ENCODE data around the gene SLC35E4. TPM values are rescaled to one million over a fixed set of nuclear protein-coding genes. Genes with fewer than 3 reads are reported as not detected.

Gene SLC35E4
- polyA plus RNA-seq, 1 of the 3 experiments (the other 2 are of a cell fraction) = 2.8 TPM

- TF ChIP-seq GABPA (IDR thresholded peaks at IDR 0.05; ENCODE audit: low read depth) (no peak), EZH2phosphoT487 (IDR thresholded peaks at IDR 0.05; ENCODE audit: borderline replicate concordance, low read depth) (no peak), RCOR1 (IDR thresholded peaks at IDR 0.05; ENCODE audit: low read length) (no peak), EP300 (IDR thresholded peaks at IDR 0.05; ENCODE audit: borderline replicate concordance in 1 of 2, low read depth in 1 of 2, low read length in 1 of 2) (peak; percentile 22 to 37; a peak in 1 of 4 replicates), REST (IDR thresholded peaks at IDR 0.05; ENCODE audit: low read depth, low read length) (no peak), GATA2 (CRISPR knock-in tag; IDR thresholded peaks at IDR 0.05) (no peak), TCF12 (IDR thresholded peaks at IDR 0.05) (peak; percentile 29; the same call in 1 of the 2 replicates), USF1 (IDR thresholded peaks at IDR 0.05; ENCODE audit: borderline replicate concordance, low read depth) (no peak), ELF1 (IDR thresholded peaks at IDR 0.05) (no peak), RXRA (IDR thresholded peaks at IDR 0.05; ENCODE audit: borderline replicate concordance, low read depth) (no peak)
These were observed at the start of gene SLC35E4 (continued) for GRCh38 chr22:30635273-30636225.

- Histone ChIP-seq H3F3A (replicated peaks; ENCODE audit: insufficient read depth) (peaks cover 3% of the 10 kb centered on the region), H4K20me1 (ENCODE audit: insufficient read depth) (peaks cover 15% of the 10 kb centered on the region; the same call in 1 of the 2 replicates), H3K4me1 (ENCODE audit: control insufficient read depth in 1 of 2, insufficient read depth in 2 of 2, low read depth in 1 of 2, low read length in 1 of 2) (peaks cover 3 to 11% of the 10 kb centered on the region in 2 experiments; a peak in 3 of 4 replicates), H3K9ac (no peak overlapping the region), H3K27ac (ENCODE audit: low read depth in 2 of 2, low read length in 1 of 2) (no peak overlapping the region), H3K9me2 (no peaks in the 10 kb centered on the region), H3K36me3 (replicated peaks in 1 of 2; ENCODE audit: control insufficient read depth in 1 of 2, insufficient read depth in 2 of 2, low read length in 1 of 2) (peaks cover 35 to 77% of the 10 kb centered on the region in 2 experiments), H3K9me3 (no peaks in the 10 kb centered on the region), H3K4me2 (no peak overlapping the region), H3K4me3 (ENCODE audit: low read depth in 2 of 2, low read length in 1 of 2) (no peak overlapping the region), H2AFZ (ENCODE audit: low read depth) (no peak overlapping the region), H3K27me3 (ENCODE audit: insufficient read depth) (no peaks in the 10 kb centered on the region), H3K79me2 (ENCODE audit: insufficient read depth) (peaks cover 40% of the 10 kb centered on the region)
- POLR2A ChIA-PET = no interaction called here
- CTCF ChIA-PET = interaction anchor here (0.8 to 1.0 kb wide), 2 partner anchors 9 to 19 kb away, joined by 3 read pairs; no protein-coding TSS in a partner anchor
- 96% methylated on average over 8 of the region's 8 CpGs for WGBS (ENCODE audit: low lambda C conversion rate)
- DNase-seq = no peak
- no peak for TF ChIP-seq TCF12 (IDR thresholded peaks at IDR 0.05)
- no peak for TF ChIP-seq GABPA (IDR thresholded peaks at IDR 0.05; ENCODE audit: low read depth)
- TF ChIP-seq NFIC (IDR thresholded peaks at IDR 0.05; ENCODE audit: borderline replicate concordance) = no peak
- TF ChIP-seq PBX3 (IDR thresholded peaks at IDR 0.05) = no peak
- TF ChIP-seq YY1 (IDR thresholded peaks at IDR 0.05; ENCODE audit: low read depth) = no peak
- no peak for TF ChIP-seq USF2 (IDR thresholded peaks at IDR 0.05; ENCODE audit: borderline replicate concordance, low read depth, low read length)
- TF ChIP-seq CHD2 (IDR thresholded peaks at IDR 0.05; ENCODE audit: low read length, partially characterized antibody) = no peak
- no peak for TF ChIP-seq FOSL2 (IDR thresholded peaks at IDR 0.05; ENCODE audit: borderline replicate concordance, low read depth)
- TF ChIP-seq USF1 (IDR thresholded peaks at IDR 0.05; ENCODE audit: borderline replicate concordance, low read depth) = no peak
These were observed 49.2 kb upstream of the SLC35E4 start for GRCh38 chr22:30586414-30586813.
